HepG2 (cell line): ENCODE data around the gene HEBP1. TPM values are rescaled to one million over a fixed set of nuclear protein-coding genes. Genes with fewer than 3 reads are reported as not detected.
A peak's percentile ranks its signal among the peaks of the same experiment; 100 is the strongest.

ENCODE experiments used
- CERS6 ChIP-seq: sonication (generic); formaldehyde crosslinking; IDR thresholded peaks from 2 replicates; pipeline ENCODE4 v1.5.0; 2020; ENCODE audit warnings: missing genetic modification reagents
- CHD4 ChIP-seq: fragments of 200-600 bp; sonication (generic); IDR thresholded peaks from 2 replicates; pipeline ENCODE4 v1.7.0; 2017; ENCODE audit warnings: mild to moderate bottlenecking, low read length, borderline replicate concordance
- EP300 ChIP-seq, 3 experiments: sonication (generic) in 1 of 3; formaldehyde crosslinking in 1 of 3; IDR thresholded peaks; 2 replicates each; pipeline versions ENCODE4 v1.5.1 to v1.6.1; 2011 to 2020; ENCODE audit warnings: low read depth in 2 of 3, low read length in 2 of 3, borderline replicate concordance in 1 of 3, improper control_type of control experiment in 1 of 3, mild to moderate bottlenecking in 1 of 3, missing genetic modification reagents in 1 of 3, moderate library complexity in 1 of 3
- HMG20B ChIP-seq: conservative IDR thresholded peaks from 2 replicates; pipeline ENCODE4 v1.6.1; 2016; ENCODE audit warnings: missing genetic modification reagents, missing compliant biosample characterization
- HOXA3 ChIP-seq: sonication (generic); formaldehyde crosslinking; IDR thresholded peaks from 2 replicates; pipeline ENCODE4 v1.5.0; 2020; ENCODE audit warnings: missing genetic modification reagents
- KLF6 ChIP-seq: IDR thresholded peaks from 2 replicates; pipeline ENCODE4 v1.8.0; 2016; ENCODE audit warnings: missing biosample characterization, missing genetic modification reagents
- MXI1 ChIP-seq: IDR thresholded peaks from 3 replicates; pipeline ENCODE4 v1.6.1; 2012; ENCODE audit warnings: low read depth, low read length, inconsistent platforms, borderline replicate concordance
- NONO ChIP-seq, 2 experiments: fragments of 450-650 bp in 1 of 2; sonication (generic) in 1 of 2; formaldehyde crosslinking in 1 of 2; IDR thresholded peaks in 1 of 2; conservative IDR thresholded peaks in 1 of 2; 2 replicates each; pipeline versions ENCODE4 v1.6.1 to v1.8.0; 2017 to 2022; ENCODE audit warnings: mild to moderate bottlenecking in 1 of 2, missing genetic modification reagents in 1 of 2, moderate library complexity in 1 of 2
- POLR2AphosphoS5 ChIP-seq: IDR thresholded peaks from 2 replicates; pipeline ENCODE4 v1.6.1; 2012; ENCODE audit warnings: low read depth, low read length
- SAP130 ChIP-seq: IDR thresholded peaks from 2 replicates; pipeline ENCODE4 v1.6.1; 2016; ENCODE audit warnings: low read depth
- THAP8 ChIP-seq: sonication (generic); formaldehyde crosslinking; IDR thresholded peaks from 2 replicates; pipeline ENCODE4 v1.5.1; 2020; ENCODE audit warnings: missing genetic modification reagents, mild to moderate bottlenecking, borderline replicate concordance
- ZNF329 ChIP-seq: sonication (generic); formaldehyde crosslinking; IDR thresholded peaks from 2 replicates; pipeline ENCODE4 v1.9.0; 2021; ENCODE audit warnings: low read depth, mild to moderate bottlenecking, missing genetic modification reagents
- ZNF335 ChIP-seq: sonication (generic); formaldehyde crosslinking; IDR thresholded peaks from 2 replicates; pipeline ENCODE4 v1.4.0; 2020; ENCODE audit warnings: missing genetic modification reagents
- ZNF768 ChIP-seq: sonication (generic); formaldehyde crosslinking; IDR thresholded peaks from 2 replicates; pipeline ENCODE4 v1.4.0; 2020; ENCODE audit warnings: missing genetic modification reagents
- ZNF841 ChIP-seq: sonication (generic); formaldehyde crosslinking; IDR thresholded peaks from 2 replicates; pipeline ENCODE4 v1.8.1; 2023; ENCODE audit warnings: missing genetic modification reagents, borderline replicate concordance
- polyA plus RNA-seq, 8 experiments: library from polyadenylated mRNA; depleted of rRNA in 3 of 8; stranded (reverse) in 7 of 8; unstranded in 1 of 8; fragments of >200 nt; fragmentation: Illumina TruSeq in 4 of 8; extraction: Trizol in 4 of 8; gene quantifications; 2 replicates each; pipeline versions ENCODE4 v1.2.1 to v1.2.3, GENCODE V29; 2011 to 2016; ENCODE audit warnings: low read depth in 4 of 8, missing spikeins in 1 of 8, mixed read lengths in 1 of 8; ENCODE audit not compliant: insufficient read depth in 1 of 8
- total RNA-seq, 5 experiments: library from RNA; depleted of rRNA; stranded (reverse); fragments of >200 nt; fragmentation: Illumina TruSeq; extraction: Trizol; gene quantifications; 2 replicates each; pipeline ENCODE4 v1.2.3, GENCODE V29; 2016; ENCODE audit warnings: low read depth in 1 of 5
- TF ChIP-seq, protein P1 (sequence below): IDR thresholded peaks from 2 replicates; pipeline ENCODE4 v1.6.1; 2016; ENCODE audit warnings: low read depth, borderline replicate concordance
- TF ChIP-seq, protein P2 (sequence below): IDR thresholded peaks from 2 replicates; pipeline ENCODE4 v1.6.1; 2018; ENCODE audit warnings: missing genetic modification reagents, mild to moderate bottlenecking, missing compliant biosample characterization
- TF ChIP-seq, protein P3 (sequence below): sonication (generic); formaldehyde crosslinking; IDR thresholded peaks from 2 replicates; pipeline ENCODE4 v1.9.0; 2021; ENCODE audit warnings: missing genetic modification reagents, borderline replicate concordance

Gene HEBP1
- total and polyA plus RNA-seq, 2 of the 13 experiments (the other 11 are each of a cell fraction or from before 2014, with no cell fraction given), result 7.8 to 9.4 TPM

- 0 out of 2 replicates have a peak, but pooled peaks have one; percentile 8 for TF ChIP-seq THAP8
- TF ChIP-seq MXI1, result peak; percentile 42; the same call in 1 of the 3 replicates
- TF ChIP-seq, protein P1, sequence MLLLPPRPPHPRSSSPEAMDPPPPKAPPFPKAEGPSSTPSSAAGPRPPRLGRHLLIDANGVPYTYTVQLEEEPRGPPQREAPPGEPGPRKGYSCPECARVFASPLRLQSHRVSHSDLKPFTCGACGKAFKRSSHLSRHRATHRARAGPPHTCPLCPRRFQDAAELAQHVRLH (CRISPR knock-in tag), result peak; percentile 29; the same call in 1 of the 2 replicates
- TF ChIP-seq ZNF841 (CRISPR knock-in tag), result 0 out of 2 replicates have a peak, but pooled peaks have one; percentile 67
- peak; percentile 45; the same call in 1 of the 2 replicates for TF ChIP-seq HOXA3
- TF ChIP-seq POLR2AphosphoS5, result peak; percentile 64
- TF ChIP-seq, protein P2, sequence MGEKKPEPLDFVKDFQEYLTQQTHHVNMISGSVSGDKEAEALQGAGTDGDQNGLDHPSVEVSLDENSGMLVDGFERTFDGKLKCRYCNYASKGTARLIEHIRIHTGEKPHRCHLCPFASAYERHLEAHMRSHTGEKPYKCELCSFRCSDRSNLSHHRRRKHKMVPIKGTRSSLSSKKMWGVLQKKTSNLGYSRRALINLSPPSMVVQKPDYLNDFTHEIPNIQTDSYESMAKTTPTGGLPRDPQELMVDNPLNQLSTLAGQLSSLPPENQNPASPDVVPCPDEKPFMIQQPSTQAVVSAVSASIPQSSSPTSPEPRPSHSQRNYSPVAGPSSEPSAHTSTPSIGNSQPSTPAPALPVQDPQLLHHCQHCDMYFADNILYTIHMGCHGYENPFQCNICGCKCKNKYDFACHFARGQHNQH (CRISPR knock-in tag), result 0 out of 2 replicates have a peak, but pooled peaks have one; percentile 4
- peak in 1 of 2 experiments; percentile 60; a peak in 1 of 4 replicates for TF ChIP-seq EP300 (IDR thresholded peaks at IDR 0.05; ENCODE audit: low read depth in 2 of 2, low read length in 2 of 2)
- no peak for TF ChIP-seq EP300 (CRISPR knock-in tag; IDR thresholded peaks at IDR 0.05; ENCODE audit: borderline replicate concordance)
- no peak for TF ChIP-seq ZNF335 (CRISPR knock-in tag)
- peak; percentile 15; the same call in 1 of the 2 replicates for TF ChIP-seq KLF6 (CRISPR knock-in tag)
- TF ChIP-seq ZNF768 (CRISPR knock-in tag), result 0 out of 2 replicates have a peak, but pooled peaks have one; percentile 14
- peak; percentile 42 for TF ChIP-seq SAP130 (CRISPR knock-in tag)
- TF ChIP-seq, protein P3, sequence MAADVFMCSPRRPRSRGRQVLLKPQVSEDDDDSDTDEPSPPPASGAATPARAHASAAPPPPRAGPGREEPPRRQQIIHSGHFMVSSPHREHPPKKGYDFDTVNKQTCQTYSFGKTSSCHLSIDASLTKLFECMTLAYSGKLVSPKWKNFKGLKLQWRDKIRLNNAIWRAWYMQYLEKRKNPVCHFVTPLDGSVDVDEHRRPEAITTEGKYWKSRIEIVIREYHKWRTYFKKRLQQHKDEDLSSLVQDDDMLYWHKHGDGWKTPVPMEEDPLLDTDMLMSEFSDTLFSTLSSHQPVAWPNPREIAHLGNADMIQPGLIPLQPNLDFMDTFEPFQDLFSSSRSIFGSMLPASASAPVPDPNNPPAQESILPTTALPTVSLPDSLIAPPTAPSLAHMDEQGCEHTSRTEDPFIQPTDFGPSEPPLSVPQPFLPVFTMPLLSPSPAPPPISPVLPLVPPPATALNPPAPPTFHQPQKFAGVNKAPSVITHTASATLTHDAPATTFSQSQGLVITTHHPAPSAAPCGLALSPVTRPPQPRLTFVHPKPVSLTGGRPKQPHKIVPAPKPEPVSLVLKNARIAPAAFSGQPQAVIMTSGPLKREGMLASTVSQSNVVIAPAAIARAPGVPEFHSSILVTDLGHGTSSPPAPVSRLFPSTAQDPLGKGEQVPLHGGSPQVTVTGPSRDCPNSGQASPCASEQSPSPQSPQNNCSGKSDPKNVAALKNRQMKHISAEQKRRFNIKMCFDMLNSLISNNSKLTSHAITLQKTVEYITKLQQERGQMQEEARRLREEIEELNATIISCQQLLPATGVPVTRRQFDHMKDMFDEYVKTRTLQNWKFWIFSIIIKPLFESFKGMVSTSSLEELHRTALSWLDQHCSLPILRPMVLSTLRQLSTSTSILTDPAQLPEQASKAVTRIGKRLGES, result no peak
- no peak for TF ChIP-seq CERS6
- TF ChIP-seq ZNF329 (CRISPR knock-in tag), result 0 out of 2 replicates have a peak, but pooled peaks have one; percentile 52
- no peak for TF ChIP-seq NONO (IDR thresholded peaks at IDR 0.05)
- TF ChIP-seq NONO (CRISPR knock-in tag; conservative IDR thresholded peaks at IDR 0.05), result peak; percentile 53; the same call in 1 of the 2 replicates
- peak; percentile 60; the same call in 1 of the 2 replicates for TF ChIP-seq HMG20B (CRISPR knock-in tag)
- no peak for TF ChIP-seq CHD4
Measured at GRCh38 chr12:12999959-13000615, at the start of gene HEBP1 (continued).
